Measurements from ENCODE around the gene ABCC1.
"Not testable (repeated sequence)": the region's sequence is repeated elsewhere in the genome, so short reads cannot be mapped to it uniquely, and the experiment has no call there.

Gene ABCC1

DNA sequence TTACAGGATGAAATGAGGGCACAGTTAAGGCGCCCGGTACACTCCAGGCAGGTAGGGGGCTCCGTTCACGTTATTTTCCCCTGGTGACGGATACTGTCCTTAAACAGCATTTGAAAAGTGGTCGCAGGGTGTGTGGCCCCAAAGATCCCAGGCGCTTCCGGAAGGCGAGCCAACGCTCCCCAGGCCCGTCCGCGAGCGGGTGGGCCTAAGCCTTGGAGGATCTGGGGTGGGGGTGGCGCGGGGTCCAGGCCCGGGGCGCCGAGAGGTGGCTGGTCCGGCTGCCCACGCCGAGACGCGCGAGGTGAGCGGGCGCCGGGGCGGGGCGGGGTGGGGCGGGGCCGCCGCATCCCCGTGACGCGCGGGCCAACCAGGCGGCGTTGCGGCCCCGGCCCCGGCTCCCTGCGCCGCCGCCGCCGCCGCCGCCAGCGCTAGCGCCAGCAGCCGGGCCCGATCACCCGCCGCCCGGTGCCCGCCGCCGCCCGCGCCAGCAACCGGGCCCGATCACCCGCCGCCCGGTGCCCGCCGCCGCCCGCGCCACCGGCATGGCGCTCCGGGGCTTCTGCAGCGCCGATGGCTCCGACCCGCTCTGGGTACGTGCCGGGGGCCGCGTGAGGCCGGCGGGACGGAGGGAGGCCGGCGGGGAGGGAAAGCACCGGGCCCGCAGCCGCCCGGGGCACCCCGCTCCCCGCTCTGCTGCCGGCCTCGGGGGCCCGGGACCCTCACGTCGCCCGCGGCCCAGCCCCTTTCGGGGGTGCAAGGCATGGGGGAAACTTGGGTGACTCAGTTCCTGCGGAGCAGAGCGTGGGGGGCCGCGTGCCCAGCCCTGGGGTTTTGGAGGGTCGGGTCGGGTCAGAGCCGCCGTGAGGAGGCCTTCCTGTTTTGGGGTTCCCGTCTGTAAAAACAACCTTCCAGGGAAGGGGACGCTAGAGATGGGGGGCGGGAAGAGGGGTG, at the start of gene ABCC1:
TSS of gene ABCC1 (plus strand) at position 407 of the 951 bp plus-strand sequence. CDS start at position 543, 136 bp downstream.
- peak; percentile 56 to 66 for DNase-seq

DNA sequence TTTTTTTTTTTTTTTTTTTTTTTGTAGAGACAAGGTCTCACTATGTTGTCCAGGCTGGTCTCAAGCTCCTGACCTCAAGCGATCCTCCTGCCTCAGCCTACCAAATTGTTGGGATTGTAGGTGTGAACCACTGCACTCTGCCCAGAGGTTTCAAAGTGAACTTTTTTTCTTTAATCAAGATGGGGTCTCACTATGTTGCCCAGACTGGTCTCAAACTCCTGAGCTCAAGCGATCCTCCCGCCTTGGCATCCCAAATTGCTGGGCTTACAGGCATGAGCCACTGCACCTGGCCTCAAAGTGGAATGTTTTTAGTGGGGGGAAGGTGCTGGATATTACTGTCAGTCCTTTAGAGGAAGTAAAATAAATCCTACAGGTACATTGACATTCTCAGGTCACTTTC, 49.1 kb upstream of the ABCC1 start:
- DNase-seq = no peak

- DNase-seq = no peak
Observed at GRCh38 chr16:15900901-15901500, 48.4 kb upstream of the ABCC1 start.

- DNase-seq = no peak
Observed at GRCh38 chr16:15903960-15904359, 45.5 kb upstream of the ABCC1 start.

GRCh38 chr16:15906439-15906838, 43.0 kb upstream of the ABCC1 start:
- DNase-seq = no peak

DNA sequence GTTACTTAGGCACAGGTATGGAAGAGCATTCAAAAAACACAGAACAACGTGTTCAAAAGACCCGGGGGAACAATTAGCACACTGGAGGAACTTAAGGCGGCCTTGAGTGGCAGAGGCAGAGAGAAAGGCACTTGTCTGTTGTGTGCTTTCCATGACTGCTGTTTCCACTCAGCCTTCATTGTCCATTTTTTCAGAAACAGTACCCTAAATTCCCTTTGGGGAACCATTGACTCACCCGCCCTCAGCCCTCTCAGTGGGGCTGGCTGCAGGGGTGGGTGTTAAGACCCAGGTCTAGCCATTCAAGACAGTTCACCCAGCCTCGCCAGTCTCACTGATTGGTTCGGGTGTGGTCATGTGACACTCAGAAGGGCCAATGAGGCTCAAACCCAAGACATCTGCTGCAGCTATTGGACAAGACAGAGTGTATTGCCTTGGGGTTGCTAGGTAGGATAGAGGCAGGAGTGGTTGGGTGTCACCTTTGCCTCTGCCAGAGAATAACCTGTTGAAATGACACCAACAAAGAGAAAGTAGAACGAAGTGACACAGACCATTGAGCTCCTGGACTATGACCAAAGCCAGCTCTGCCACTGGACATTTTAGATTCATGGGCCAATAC, 41.4 kb upstream of the ABCC1 start:
- peak; percentile 32 to 63 for DNase-seq

DNA sequence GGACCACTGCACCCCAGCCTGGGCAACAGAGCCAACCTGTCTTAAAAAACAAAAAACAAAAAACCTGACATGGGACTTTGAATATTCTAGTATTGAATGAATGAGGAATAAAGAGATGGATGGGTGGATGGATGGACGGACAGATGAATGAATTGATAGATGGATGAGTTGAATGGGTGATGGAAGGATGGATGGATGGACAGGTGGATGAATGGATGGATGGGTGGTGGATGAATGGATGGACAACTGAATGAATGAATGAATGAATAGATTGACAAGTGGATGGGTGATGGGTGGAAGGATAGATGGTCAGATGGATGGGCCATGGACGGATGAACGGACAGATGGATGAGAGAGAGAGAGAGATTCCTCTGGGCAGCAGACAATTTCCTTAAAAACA, 38.2 kb upstream of the ABCC1 start:
- DNase-seq = no peak

DNA sequence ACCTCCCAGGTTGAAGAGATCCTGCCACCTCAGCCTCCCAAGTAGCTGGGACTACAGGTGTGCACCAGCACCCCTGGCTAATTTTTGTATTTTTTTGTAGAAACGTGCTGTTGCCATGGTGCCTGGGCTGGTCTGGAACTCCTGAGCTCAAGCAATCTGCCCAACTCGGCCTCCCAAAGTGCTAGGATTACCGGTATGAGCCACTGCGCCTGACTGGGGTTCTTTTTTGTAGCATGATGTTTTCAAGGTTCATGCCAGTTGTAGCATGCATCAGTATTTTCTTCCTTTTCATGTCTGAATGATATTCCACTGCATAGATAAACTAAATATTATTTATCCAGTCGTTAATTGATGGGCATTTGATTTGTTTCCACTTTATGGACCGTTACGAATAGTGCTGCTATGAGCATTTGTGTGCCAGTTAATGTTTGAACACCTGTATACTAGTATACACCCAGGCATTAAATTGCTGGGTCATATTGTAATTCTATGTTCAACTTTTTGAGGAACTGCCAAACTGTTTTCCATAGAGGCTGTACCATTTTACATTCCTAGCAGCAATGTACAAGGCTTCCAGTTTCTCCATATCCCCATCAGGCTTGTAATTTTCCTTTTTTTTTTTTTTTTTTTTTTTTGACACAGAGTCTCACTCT, 36.2 kb upstream of the ABCC1 start:
- DNase-seq = no peak

- DNase-seq = no peak
Observed at GRCh38 chr16:15915555-15916081, 33.8 kb upstream of the ABCC1 start.

- no peak for DNase-seq
Observed at GRCh38 chr16:15916323-15916722, 33.1 kb upstream of the ABCC1 start.

DNA sequence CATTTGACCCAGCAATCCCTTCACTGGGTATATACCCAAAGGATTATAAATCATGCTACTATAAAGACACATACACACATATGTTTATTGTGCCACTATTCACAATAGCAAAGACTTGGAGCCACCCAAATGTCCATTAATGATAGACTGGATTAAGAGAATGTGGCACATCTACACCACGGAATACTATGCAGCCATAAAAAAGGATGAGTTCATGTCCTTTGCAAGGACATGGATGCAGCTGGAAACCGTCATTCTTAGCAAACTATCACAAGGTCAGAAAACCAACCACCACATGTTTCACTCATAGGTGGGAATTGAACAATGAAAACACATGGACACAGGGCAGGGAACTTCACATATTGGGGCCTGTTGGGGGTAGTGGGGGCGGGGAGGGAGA, 31.1 kb upstream of the ABCC1 start:
- DNase-seq = not testable (repeated sequence)

DNA sequence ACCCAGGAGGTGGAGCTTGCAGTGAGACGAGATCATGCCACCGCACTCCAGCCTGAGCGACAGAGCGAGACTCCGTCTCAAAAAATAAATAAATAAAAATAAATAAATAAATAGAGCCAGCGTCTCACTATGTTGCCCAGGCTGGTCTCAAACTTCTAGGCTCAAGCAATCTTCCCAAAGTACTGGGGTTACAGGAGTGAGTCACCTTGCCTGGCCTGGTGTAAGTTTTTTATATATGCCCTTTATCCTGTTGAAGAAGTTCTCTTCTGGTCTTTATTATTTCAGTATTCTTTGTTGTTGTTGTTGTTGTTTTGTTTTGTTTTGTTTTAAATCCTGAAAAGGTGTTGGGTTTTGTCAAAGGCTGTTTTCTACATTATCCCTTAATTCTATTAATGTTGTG, 30.1 kb upstream of the ABCC1 start:
- DNase-seq = no peak

DNA sequence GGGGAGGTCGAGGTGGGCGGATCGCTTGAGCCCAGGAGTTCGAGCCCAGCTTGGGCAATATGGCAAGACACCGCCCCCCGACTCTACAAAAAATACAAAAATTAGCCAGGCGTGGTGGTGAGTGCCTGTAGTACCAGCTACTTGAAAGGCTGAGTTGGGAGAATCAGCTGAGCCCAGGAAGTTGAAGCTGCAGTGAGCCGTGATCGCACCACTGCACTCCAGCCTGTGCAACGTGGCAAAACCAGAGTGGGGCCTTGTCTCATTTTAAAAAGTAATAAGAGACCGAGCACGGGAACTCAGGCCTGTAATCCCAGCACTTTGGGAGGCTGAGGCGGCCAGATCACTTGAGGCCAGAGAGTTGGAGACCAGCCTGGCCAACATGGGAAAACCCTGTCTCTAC, 24.4 kb upstream of the ABCC1 start:
- DNase-seq = no peak

DNA sequence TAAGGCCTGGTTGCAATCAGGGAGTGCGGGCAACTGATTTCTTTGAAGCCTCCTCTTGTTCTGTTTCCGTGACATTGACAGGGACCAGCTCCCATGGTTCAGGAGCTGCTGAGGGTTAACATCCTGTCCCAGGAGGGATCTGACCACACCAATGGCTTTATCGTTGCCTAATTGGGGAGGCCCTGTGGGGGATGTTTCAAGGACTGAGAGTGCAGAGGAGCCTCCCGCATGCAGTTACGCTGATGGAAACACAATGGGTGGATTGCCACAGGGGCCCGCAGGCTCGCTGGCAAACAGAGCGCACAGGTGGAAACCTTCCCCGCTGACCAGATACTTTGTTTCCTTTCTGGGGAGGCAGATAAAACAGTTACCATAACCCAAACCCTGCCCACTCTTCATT, 23.8 kb upstream of the ABCC1 start:
- DNase-seq = no peak

DNA sequence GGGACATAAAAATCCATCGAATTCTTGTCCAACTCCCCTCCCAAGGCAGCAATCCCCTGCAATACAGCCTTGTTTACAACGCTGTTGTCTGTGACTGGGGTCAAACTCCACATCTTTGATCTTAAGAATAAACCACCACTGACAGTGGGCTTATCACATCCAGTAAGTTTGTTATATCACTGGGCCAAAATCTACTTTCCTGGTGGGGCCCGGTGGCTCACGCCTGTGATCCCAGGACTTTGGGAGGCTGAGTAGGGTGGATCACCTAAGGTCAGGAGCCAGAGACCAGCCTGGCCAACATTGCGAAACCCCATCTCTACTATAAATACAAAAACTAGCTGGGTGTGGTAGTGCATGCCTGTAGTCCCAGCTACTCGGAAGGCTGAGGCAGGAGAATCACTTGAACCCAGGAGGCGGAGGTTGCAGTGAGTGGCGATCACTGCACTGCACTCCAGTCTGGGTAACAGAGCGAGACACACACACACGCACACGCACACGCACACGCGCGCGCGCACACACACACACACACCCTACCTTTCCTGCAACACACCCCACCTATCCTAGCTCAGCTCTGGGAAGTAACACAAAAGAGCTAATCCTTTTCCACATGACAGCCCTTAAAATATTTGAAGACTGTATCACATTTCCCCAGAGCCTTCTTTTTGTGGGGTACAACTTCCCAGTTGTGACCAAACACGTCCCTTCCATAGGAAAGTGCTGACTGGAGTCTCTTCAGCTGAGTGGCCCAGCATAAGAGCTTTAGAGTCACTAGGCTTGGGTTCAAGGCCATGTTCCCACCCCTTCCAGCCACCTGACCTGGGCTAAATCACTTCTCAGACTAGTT, 20.9 kb upstream of the ABCC1 start:
- DNase-seq = no peak

- DNase-seq = no peak
Observed at GRCh38 chr16:15932939-15933338, 16.5 kb upstream of the ABCC1 start.

- DNase-seq = no peak
Observed at GRCh38 chr16:15933781-15934180, 15.6 kb upstream of the ABCC1 start.

GRCh38 chr16:15934991-15935390, 14.4 kb upstream of the ABCC1 start:
- no peak for DNase-seq

- peak in 1 of 2 donors; percentile 37 for DNase-seq
Observed at GRCh38 chr16:15936809-15937208, 12.6 kb upstream of the ABCC1 start.

- no peak for DNase-seq
Observed at GRCh38 chr16:15942931-15943690, 6.3 kb upstream of the ABCC1 start.

Measured in CD4-positive, alpha-beta T cell treated with Interleukin-1 beta for 1 hour (primary cell).